Colonic mucosa (tissue), 2 donors: Measurements from ENCODE around the gene CFP. TPM values are rescaled to one million over a fixed set of nuclear protein-coding genes. Genes with fewer than 3 reads are reported as not detected.

Experiments
- microRNA-seq: library from miRNA; unstranded; fragments of <30 nt; microRNA quantifications from one replicate; pipeline ENCODE4, GENCODE V29; 2019
- total RNA-seq, 2 donors: library from RNA; stranded (reverse); fragmentation: NEBNext Ultra II Directional in 1 of 2; extraction: Animal tissue kit (Norgen Biotek cat#: 25700) in 1 of 2; gene quantifications; one replicate each; pipeline ENCODE4 v1.2.1, GENCODE V29; 2021
- donor health status: DM: no; HTN: no; CAD: no.
- donor health status: DM: no; HTN: no; CAD: no.

CFP gene
- total RNA-seq, 2 donors from 2014 or later = 1.1 to 4.1 TPM

Small RNA genes within 50 kb of the gene (microRNA-seq; reads per million reads assigned to microRNA genes)
- gene MIR4769 = not detected

Other genes with a start within 250 kb of the CFP start
- 10 to 100 TPM in 1 of 2 donors, 1 to 10 TPM in 1; 8.3 to 10.3 TPM for gene ZNF41, start 146.7 kb downstream of the CFP start, total RNA-seq
- gene ARAF, start 68.7 kb downstream of the CFP start, total RNA-seq = 10 to 100 TPM; 94.8 to 95.2 TPM
- 10 to 100 TPM; 84.1 to 93.0 TPM for gene TIMP1, start 47.5 kb downstream of the CFP start, total RNA-seq
- 1 to 10 TPM in 1 of 2 donors, under 1 TPM in 1; 0.96 to 1.5 TPM for gene SYN1, start 10.1 kb downstream of the CFP start, total RNA-seq
- gene ELK1, start 20.6 kb upstream of the CFP start, total RNA-seq = 10 to 100 TPM; 26.7 to 31.0 TPM
- gene UXT, start 29.2 kb upstream of the CFP start, total RNA-seq = 100 to 1,000 TPM; 102 to 123 TPM
- 10 to 100 TPM in 1 of 2 donors, 1 to 10 TPM in 1; 8.8 to 13.3 TPM for gene ZNF81, start 207.0 kb upstream of the CFP start, total RNA-seq